HG03045 (cell line): ENCODE measurements around the gene UCK2.

Experiments
- ATAC-seq: cut with Tn5 transposase; IDR thresholded peaks from one replicate; pipeline ENCODE4 v1.9.1; 2021; ENCODE audit warnings: mild to moderate bottlenecking, moderate library complexity; ENCODE audit not compliant: unreplicated experiment

UCK2 gene

DNA sequence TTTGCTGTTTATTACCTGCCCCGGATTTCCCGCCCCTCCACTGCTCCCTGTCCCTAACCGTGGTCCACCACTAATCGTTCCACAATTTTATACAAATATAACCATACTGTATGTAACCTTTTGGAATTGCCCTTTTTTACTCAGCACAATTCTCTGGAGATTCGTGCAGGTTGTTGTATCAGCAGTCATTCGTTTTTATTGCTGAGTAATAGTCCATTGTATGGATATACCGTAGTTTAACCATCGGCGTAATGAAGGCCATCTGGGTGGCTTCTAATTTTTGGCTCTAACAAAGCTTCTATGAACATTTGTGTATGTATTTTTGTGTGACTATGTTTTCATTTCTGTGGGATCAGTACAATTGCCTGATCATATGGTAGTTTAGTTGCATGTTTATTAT, 50.0 kb downstream of the UCK2 start:
- no peak for ATAC-seq

DNA sequence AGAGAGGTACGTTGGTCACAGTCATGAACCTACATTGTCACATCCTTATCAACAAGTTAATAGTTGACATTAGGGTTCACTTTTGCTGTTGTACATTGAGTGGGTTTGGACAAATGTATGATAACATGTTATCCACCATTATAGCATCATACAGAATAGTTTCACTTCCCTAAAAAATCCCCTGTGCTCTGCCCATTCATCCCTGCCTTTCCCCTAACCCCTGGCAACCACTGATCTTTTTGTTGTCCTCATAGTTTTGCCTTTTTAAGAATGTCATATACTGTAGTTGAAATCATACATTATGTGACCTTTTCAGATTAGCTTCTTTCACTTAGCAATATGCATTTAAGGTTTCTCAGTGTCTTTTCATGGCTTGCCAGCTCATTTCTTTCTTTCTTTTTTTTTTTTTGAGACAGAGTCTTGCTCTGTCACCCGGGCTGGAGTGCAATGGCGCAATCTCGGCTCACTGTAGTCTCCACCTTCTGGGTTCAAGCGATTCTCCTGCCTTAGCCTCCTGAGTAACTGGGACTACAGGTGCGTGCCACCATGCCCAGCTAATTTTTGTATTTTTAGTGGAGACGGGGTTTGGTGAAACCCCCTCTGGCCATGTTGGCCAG, 50.6 kb downstream of the UCK2 start:
- ATAC-seq, result peak; percentile 67

DNA sequence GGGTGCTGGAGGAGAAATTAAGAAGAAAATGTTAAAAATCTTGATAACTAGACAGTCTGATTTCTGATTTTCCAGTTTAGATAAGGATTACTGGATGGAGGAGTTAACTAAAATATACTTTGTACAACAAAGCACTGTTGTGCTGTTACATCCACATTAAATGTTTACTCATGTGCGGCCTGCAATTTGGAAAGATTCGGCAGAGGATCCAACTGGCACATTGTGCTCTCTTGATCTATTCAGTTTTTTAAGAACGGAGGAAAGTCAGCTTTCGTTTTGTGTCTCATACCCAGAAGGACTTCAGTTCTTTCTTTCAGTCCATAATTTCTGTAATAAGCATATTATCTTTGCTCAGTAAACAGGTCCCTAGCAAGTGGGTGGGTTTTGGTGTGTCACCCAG, 52.5 kb downstream of the UCK2 start:
- ATAC-seq, result no peak

DNA sequence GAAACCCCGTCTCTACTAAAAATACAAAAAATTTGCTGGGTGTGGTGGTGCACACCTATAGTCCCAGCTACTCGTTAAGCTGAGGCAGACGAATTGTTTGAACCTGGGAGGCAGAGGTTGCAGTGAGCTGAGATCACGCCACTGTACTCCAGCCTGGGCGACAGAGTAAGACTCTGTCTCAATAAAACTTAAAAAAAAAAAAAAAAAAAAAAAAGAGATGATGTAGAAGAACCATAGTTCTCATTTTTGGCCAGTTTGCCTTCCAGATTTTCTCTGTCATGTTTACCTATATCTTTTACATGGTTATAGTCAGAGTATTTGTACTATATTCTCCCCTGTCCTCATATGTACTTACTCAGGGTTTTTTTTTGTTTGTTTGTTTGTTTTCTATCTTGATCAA, 53.6 kb downstream of the UCK2 start:
- ATAC-seq, result no peak

DNA sequence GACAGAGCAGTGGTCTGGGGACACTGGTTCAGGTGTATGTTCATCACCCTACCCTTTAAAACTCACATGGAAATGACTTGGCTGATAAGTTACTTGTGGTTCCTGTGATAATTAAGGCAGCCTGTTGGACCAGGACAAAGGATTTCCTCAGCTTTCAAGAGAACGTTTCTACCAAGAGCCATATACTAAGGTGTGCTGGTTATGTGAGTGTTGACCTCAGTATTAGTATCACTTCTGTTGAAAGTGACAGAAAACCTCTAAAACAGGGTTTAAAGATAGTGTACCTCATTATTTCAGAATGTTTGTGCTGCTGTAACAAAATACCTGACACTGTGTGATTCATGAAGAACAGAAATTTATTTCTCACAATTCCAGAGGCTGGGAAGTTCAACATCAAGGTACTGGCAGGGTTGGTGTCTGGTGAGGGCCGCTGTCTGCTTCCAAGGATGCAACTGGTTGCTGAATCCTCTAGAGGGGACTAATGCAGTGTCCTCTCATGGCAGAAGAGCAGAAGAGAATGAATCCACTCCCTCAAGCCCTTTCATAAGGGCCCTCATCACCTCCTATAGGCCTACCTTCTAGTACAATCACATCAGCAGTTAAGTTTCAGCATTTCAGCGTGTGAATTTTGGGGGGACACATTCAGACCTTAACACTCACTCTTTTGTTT, 54.9 kb downstream of the UCK2 start:
- ATAC-seq, result no peak

DNA sequence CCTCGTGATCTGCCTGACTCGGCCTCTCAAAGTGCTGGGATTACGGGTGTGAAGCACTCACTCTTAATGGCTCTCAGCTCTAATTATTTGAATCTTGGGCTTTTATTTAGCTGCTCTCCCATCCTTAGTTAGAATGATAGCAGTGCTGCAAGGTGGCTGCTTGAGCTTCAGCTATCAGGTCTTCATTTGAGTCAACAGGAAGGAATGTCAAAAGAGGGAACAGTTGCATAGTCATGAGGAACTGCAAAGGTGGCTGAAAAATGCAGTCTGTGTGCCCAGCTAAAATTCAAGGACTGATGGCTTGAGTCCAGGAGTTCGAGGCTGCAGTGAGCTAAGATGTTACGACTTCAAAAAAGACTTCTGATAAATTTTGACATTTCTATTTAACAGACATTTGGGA, 55.6 kb downstream of the UCK2 start:
- no peak for ATAC-seq

DNA sequence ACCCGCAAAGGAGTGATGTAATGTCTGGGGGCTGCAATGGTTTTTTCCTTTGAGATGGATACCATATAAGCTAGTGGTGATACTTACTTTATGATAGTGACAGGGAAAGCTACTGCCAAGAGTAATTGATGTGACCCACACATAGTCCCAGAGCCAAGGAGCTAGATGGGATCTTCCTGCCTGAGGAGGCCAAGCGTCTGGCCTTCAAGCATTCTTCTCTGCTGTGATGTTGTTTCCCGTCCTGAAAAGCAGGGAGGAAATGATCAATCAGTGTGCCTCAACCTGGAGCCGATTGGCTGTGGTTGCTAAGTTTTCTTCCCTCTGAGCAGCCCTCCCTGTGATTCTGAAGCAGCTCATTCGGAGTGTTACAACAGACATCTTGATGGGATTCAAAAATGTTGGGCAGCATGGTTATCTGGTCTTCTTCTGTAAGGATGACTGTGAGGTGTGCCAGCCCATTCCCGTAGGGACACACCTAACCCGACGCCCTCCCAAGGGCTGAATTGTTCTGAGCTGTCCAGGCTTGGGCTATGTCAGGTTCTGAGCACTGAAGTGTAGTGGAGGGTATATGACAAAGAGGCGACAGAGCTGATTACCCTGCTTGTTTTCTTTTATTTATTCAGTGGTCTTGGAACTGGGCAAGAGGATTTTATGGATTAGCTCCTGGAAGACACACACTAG, 56.7 kb downstream of the UCK2 start:
- no peak for ATAC-seq

DNA sequence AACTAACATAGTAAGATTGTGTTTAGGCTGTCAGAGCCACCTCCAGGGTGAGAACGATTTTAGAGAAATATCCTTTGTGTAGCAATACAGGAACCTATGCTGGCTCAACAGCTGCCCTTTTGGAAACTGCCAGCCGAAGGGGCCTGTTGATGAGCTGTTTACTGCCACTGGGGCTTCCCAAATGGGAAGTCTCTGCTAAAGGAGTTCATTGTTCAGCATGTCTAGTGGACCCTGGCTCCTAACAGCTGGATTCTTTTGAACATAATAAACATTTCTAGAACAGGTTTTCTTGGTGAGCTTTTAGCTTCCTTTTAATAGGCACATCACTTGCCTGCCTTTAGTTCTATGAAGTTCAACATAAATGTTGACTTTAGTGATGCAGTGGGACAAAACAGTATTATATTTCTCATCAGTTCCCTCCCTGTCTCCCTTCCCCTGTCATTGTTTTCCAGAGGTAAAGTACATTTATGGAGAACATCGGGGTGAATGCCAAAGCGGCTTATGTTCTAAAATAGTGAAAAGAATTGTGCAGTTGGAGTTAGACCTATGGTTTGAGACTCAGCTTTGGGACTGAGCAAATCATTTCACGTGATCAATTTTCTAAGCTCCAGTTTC, 57.4 kb downstream of the UCK2 start:
- ATAC-seq, result no peak

DNA sequence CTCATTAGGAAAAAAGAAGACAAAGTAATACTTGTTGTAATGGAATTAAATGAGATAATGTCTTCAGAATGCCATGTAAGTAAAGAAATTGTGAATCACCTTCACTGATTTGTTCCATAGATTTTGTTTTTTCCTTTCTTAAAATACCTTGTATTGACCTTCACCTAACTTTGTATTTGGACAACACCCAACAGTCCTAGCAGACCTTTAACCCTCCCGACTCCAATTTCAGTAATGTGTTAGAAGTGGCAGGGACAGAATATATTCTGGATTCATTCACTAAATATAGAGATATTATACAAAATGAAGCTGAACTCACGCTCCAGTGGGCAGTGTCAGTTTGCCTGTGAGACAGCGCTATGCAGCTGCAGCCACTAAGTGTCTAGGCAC, 57.9 kb downstream of the UCK2 start:
- ATAC-seq, result no peak

DNA sequence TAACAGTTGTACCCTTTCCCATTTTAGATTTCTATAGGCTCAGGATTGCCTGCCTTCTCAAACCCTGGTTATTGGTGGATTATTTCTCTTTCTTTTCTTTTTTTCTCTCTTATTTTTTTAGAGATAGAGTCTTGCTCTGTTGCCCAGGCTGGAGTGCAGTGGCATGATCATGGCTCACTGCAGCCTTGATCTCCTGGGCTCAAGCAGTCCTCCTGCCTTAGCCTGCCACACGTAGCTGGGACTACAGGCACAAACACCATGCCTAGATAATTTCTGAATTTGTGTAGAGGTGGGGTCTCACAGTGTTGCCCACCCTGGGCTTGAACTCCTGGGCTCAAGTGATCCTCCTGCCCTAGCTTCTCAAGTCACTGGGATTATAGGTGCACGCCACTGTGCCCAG, 58.8 kb downstream of the UCK2 start:
- no peak for ATAC-seq

DNA sequence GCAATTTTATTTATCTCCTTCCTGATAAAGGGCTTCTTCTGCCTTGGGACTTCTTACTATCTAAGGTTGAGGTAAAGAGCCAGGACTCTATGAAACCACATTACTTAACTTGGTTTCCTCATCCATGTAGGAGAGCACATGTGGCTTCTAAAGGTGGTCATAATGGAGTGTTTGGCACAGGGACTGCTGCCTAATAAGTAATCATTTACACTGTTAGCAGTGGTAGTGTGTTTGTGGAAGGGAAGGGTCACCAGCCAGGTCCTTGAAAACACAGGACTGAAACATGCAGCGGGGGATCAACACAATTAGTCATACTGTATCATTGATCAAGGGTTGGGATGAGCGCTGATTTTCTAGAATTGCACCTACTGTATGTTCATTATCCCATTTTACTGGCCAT, 59.6 kb downstream of the UCK2 start:
- no peak for ATAC-seq

DNA sequence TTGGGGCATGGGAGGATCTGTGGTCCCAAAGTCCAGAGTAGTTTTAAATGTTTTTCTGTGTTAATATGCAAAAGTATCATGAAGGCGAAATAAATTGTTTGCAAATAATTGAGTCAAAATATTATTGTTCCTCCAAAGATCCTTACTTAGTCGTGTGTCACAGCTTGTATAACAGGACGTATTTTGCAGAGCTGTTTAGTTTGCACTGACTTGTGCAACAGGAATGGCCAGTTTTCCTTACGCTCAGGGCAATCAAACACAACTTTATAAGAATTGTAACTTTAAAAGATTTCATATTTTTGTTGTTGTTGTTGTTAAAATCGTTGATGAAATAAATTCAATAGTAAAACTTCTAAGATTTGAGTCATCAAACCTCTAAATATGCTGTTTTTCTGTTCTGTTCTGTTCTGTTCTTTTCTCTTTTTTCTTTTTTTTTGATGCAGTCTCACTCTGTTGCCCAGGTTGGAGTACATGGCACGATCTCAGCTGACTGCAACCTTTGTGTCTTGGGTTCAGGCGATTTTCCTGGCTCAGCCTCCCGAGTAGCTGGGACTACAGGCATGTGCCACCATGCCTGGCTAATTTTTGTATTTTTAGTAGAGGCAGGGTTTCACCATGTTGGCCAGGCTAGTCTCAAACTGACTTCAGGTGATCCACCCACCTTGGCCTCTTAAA, 60.6 kb downstream of the UCK2 start:
- ATAC-seq, result no peak

DNA sequence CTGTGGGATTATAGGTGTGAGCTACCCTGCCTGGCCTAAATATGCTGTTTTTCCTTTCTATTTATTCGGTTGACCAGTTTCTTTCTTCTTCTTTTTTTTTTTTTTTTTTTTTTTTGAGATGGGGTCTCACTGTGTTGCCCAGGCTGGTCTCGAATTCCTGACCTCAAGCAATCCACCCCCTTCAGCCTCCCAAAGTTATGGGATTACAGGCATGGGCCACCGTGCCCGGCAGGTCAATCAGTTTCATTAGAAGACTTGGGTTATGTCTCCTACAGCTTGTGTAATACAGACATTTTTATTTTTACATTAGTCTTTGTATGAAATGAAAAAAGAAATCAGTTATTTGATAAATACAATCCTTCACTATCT, 61.1 kb downstream of the UCK2 start:
- ATAC-seq, result no peak

DNA sequence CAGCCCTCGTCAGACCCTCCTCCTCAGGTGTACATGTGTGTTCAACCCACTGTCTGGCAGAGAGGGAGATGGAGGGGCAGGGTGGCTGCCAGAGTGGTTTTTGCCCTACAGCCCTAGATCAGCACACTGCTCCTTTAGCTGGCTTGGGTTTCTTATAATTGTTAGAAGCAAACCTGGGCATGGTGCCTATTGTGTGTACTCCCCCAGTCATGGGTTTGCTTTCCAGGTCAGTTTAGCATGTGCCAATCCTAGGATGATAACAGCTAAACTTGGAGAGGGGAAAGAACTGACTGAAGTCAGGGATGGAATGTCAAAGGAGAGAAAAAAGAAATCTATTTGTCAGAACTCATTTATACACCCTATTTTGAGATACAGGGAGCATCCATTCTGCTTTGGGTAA, 63.3 kb downstream of the UCK2 start:
- ATAC-seq, result no peak

DNA sequence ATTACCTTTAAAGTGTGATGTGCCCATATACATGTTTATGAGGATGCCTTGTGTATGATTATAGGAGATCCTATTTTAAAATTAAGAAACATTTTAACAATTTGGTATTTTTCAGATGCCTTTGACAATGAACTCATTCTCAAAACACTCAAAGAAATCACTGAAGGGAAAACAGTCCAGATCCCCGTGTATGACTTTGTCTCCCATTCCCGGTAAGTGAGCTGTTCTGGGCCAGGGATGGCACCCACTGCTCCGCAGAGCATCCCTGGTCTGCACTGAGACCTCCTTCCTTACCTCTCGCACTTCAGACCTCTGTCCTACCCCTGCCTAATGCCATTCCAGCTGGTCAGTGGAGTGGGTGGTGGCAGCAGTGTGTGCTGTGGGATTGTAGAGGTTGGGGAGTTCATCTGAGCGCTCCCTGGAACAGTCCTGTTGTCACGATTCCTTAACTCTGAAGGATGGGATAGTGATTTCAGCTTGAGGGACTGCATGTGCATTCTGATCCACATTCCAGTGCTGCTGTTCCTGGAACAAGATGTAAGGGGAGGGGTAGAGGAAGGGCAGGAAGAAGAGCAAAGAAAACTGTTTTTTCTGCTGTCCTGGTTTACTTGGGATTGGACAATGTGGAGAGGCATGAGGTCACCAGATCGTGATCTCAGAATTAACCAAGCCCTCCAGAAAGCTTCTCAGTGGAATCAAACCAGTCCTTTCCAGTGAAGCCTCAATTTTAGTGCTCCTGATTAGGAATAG, 63.9 kb downstream of the UCK2 start:
- no peak for ATAC-seq

DNA sequence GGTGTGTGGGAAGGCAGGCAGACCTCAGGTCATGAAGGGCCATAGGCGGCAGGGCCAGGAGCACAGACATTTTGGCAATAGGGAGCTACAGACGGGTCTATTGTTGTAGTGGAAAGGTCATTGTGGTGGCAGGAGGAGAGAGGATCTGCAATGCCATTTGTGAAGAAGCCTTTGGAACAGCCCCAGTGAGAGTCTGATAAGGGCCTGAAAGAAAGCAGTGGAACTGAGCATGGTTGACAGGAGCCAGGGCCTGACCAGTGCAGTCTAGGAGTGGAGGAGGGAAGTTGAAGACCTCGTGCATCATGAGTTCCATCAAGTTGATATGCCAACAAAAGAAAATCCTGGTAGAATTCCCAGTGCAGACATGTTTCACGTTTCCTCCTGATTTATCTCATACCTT, 65.5 kb downstream of the UCK2 start:
- no peak for ATAC-seq

DNA sequence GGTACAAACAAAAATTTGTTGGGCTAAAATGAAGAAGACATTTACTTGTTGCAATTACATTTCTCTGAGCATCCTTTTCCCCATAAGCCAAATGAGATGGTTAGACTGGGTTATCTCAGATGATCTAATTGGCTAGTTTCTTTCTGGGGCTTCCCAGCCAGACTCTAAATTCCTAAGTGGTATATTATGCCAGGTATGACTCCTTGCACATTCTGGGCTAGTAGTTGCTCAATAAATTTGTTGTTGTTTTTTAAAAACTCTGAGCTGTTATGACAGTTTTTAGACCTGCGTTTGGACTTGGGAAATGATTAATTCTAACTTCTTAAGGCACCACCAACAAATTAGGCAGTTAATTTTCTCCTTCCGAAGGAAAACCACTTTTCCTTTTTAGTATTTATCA, 66.1 kb downstream of the UCK2 start:
- no peak for ATAC-seq

DNA sequence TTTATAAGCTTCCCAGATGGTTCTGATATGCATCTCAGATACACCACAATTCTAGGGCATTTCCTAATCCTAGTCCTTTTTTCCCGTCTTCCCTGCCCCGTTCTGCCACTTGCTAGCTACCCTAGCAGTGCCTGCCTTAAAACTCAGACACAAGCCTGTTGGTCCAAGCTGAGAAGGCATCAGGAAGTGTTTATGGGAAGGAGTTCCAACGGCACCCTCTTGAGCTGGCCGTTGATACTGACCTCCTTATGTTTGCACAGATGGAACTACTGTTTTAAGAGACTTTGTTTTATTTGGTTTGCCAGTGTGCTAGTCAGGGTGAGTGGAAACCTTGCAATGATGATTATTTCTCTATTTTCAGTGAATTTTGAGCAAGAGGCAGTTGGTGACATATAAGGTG, 67.2 kb downstream of the UCK2 start:
- ATAC-seq, result no peak

DNA sequence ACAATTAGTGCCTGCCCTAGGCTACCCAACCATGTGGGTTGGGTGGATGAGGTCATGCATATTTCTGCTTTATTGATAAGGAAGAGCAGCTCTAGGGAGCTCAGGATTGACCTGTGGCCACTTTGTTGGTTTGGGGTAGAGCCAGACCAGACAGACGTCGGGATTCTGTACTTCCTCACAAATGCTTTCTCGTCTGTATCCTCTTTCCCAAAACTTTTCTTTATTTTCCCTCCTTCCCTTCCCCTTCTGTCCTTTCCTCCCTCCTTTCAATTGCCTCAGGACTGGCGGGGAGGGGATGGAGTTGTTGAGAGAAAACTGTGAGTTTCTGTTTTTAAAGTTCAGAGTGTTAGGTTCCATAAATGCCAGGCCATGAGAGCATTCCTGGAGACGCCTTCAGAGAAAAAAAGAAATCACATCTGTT, 68.0 kb downstream of the UCK2 start:
- no peak for ATAC-seq

DNA sequence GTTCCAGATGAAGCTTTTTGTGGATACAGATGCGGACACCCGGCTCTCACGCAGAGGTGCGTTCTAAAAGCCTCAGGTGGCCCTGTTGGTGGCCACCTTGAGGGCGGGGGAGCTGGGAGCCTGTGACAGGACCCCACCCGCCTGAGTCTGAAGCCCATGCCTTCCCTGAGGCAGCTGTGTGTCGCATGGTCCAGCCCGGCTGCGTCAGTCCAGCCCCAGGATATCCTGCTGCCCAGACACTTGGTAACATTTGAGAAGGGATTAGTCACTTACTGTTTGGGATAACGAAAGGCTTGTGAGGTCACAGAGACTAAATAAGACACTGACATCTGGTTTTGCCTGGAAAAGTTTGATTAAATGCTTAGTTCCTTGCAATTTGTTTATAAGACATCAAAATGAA, 68.9 kb downstream of the UCK2 start:
- no peak for ATAC-seq
